Measurements from ENCODE around the gene TMEM9B.
"Not testable (repeated sequence)": the region's sequence is repeated elsewhere in the genome, so short reads cannot be mapped to it uniquely, and the experiment has no call there.

The TMEM9B gene

GRCh38 chr11:8971924-8972316 lies 7.7 kb upstream of the TMEM9B start:
- DNase-seq, result no peak

- no peak for DNase-seq
Observed at GRCh38 chr11:8971196-8971923, 7.1 kb upstream of the TMEM9B start.

- no peak for DNase-seq
Observed at GRCh38 chr11:8967184-8967583, 2.9 kb upstream of the TMEM9B start.

- DNase-seq, result peak; percentile 78
Observed at GRCh38 chr11:8963569-8964323, 496 bp downstream of the TMEM9B start.

GRCh38 chr11:8962841-8963240 lies 1.4 kb downstream of the TMEM9B start:
- DNase-seq, result no peak

- no peak for DNase-seq
Observed at GRCh38 chr11:8961401-8961800, 2.8 kb downstream of the TMEM9B start.

- DNase-seq, result no peak
Observed at GRCh38 chr11:8959546-8960166, 4.6 kb downstream of the TMEM9B start.

- DNase-seq, result no peak
Observed at GRCh38 chr11:8956860-8957259, 7.4 kb downstream of the TMEM9B start.

GRCh38 chr11:8948886-8949285 lies 15.4 kb downstream of the TMEM9B start:
- no peak for DNase-seq

GRCh38 chr11:8947230-8947943 lies 16.9 kb downstream of the TMEM9B start:
- DNase-seq, result no peak

GRCh38 chr11:8942518-8943066 lies 21.6 kb downstream of the TMEM9B start, which contains the start of gene ASCL3:
Gene ASCL3 (minus strand): TSS chr11:8943016. CDS start chr11:8938161, 4,855 bp downstream.
- DNase-seq, result no peak

- no peak for DNase-seq
Observed at GRCh38 chr11:8941341-8942103, 22.7 kb downstream of the TMEM9B start.

GRCh38 chr11:8937659-8938058 lies 26.6 kb downstream of the TMEM9B start:
- no peak for DNase-seq

GRCh38 chr11:8937159-8937558 lies 27.1 kb downstream of the TMEM9B start:
- no peak for DNase-seq

GRCh38 chr11:8935789-8936188 lies 28.5 kb downstream of the TMEM9B start:
- not testable (repeated sequence) for DNase-seq

GRCh38 chr11:8934742-8935488 lies 29.3 kb downstream of the TMEM9B start:
- DNase-seq, result no peak

GRCh38 chr11:8933931-8934330 lies 30.3 kb downstream of the TMEM9B start:
- no peak for DNase-seq

- DNase-seq, result no peak
Observed at GRCh38 chr11:8932564-8933180, 31.6 kb downstream of the TMEM9B start, which contains the start of gene C11orf16. Gene C11orf16 (minus strand): TSS chr11:8932947. CDS start chr11:8932308, 639 bp downstream.

- no peak for DNase-seq
Observed at GRCh38 chr11:8930456-8931175, 33.6 kb downstream of the TMEM9B start.

Data from stimulated activated CD4-positive, alpha-beta T cell treated with anti-CD3 and anti-CD28 coated beads, Interleukin-4, amount 100 ng/mL, for 1 hour (primary cell).